ENCODE data around the gene CLDN5.

GRCh38 chr22:19567157-19568009, 43.2 kb upstream of the CLDN5 start:
- TF ChIP-seq CTCF (IDR thresholded peaks at IDR 0.05; ENCODE audit: insufficient read depth, low read depth, low read length) (no peak), EZH2 (IDR thresholded peaks at IDR 0.05; ENCODE audit: insufficient read depth, low read length) (no peak)

Measured in astrocyte (in vitro differentiated cells and primary cell).